HG02981 (cell line): ENCODE results near the gene DLGAP4.

Experiments
- ATAC-seq: cut with Tn5 transposase; IDR thresholded peaks from one replicate; pipeline ENCODE4 v1.9.1; 2021; ENCODE audit warnings: mild to moderate bottlenecking, moderate library complexity; ENCODE audit not compliant: unreplicated experiment

DLGAP4 gene

GRCh38 chr20:36399969-36400545, 93.9 kb downstream of the DLGAP4 start:
- ATAC-seq = no peak

GRCh38 chr20:36400909-36401735, 95.0 kb downstream of the DLGAP4 start:
- no peak for ATAC-seq

DNA sequence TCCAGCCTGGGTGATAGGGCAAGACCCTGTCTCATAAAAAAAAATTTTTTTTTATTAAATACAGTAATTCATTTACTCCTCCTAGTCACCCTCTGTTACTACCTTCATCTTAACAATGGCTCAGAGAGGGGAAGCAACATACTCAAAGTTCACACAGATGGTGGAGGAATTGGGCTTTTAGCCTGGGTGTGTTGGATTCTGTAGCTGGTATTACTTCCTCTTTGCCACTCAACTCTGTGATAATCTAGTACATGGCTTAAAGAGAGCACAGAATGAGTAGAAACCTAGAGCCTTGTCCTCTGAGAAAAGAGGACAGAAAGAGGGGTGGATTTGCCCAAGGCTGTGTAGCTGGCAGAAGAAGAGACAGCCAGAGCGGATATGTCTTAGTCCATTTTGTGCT, 96.6 kb downstream of the DLGAP4 start:
- no peak for ATAC-seq

DNA sequence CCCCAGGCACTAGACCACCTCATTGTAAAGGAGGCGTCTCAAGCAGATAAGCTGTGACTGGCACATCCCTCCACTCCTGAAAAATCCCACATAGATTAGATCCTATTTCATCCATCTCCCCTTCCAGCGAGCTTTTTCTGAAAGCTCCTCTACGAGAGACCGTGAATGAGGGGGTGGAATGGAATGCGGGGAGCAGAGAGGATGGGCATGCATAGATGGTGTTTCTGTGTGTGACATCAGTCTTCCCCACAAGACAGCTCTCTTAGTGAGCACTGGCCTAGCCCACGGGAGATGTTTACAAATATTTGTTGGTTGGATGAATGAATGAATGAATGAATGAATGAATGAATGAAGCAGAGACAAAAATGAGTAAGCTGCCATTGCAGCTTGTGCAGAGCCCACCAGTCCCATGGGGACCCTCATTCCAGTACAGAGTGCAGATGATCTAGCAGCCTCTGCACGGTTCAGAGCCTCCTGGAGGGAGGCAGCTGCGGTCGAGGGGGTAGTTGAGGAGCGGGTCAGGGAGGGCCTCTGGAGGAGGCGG, 98.4 kb downstream of the DLGAP4 start:
- no peak for ATAC-seq

DNA sequence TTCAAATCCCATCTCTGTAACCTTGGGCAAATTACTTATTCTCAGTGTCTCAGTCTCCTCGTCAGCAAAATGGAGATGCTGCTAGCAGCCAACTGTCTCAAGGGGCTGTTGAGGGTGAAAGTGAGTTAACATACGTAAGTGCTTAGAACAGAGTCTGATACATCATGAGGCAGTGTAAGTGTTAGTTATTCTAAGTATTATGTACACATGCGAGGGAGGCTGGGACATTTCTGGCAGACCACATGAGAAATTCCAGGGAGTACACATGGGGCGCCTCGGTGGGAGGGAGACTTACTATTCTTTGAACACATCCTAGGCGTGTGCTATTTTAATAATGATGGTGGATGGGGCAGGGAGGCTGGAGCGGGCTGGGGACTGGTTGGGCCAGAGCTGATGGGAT, 99.1 kb downstream of the DLGAP4 start:
- ATAC-seq = no peak

DNA sequence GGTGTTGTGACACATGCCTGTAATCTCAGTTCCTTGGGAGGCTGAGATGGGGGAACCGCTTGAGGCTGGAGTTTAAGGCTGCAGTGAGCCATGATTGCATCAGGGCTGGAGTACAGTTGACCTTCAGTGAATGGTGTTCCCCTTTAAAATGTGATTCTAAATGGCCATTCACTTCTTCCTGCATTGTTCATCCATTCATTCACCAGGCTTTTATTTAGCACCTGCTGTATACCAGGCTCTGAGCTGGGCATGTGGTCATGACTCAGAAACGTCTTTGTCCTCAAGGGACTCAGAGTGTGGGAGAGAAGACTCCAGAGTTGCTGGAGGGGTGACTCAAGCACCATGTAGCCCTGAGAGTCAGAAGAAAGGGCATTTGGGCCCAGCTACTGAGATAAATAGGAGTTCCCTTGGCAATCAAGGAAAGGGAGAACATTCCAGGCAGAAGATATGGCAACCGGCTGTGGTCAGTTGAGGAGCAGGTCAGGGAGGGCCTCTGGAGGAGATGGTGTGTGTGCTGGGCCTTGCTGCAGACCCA, 101.1 kb downstream of the DLGAP4 start:
- ATAC-seq = no peak

GRCh38 chr20:36408219-36408618, 102.1 kb downstream of the DLGAP4 start:
- ATAC-seq = no peak

DNA sequence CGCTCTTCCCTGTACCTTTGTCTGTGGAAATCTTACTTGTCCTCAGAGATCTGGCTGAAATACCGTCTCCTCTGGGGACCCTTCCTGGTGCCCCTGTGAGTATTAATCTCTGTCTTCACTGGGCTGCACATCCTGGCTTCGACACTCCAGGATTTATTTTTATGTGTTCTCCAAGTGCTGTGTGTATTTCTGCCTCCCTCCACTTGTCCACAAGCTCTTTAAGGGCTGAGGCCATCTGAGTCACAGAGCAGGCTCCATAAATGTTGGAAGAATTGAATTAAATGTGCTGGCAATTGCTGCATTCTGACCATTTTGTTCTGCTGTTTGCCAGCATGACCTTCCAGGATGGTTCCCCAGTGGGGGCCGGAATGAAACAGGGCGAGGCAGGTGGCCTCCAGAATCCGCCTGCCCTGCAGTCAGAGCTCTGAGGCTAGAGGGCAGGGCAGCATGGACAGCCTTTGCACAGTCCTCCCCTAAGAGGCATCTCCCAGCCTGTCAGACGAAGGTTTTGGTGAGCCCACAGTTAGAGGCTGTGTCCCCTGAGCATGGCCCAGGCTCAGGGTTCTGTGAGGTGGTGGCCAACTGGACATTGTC, 105.8 kb downstream of the DLGAP4 start:
- no peak for ATAC-seq

GRCh38 chr20:36415475-36416002, 109.4 kb downstream of the DLGAP4 start:
- ATAC-seq = no peak

- no peak for ATAC-seq
Observed at GRCh38 chr20:36418711-36419110, 112.6 kb downstream of the DLGAP4 start.

DNA sequence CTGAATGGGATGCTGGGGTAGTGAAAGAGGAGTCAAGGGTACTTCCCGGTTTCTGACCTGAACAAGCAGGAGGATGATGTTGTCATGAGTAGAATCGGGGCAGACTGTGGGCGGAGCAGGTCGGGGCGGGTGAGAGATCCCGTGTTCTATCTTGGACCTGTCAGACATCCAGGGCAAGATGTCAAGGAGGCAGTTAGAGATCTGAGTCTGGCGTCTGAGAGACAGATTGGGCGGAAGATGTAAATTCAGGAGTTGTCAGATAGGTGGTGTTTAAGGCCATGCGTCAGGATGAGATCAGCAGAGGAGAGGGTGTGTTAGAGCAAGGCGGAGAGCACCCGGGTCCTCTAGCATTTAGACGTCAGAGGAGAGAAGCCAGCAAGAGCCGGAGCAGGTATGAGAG, 115.5 kb downstream of the DLGAP4 start:
- no peak for ATAC-seq

DNA sequence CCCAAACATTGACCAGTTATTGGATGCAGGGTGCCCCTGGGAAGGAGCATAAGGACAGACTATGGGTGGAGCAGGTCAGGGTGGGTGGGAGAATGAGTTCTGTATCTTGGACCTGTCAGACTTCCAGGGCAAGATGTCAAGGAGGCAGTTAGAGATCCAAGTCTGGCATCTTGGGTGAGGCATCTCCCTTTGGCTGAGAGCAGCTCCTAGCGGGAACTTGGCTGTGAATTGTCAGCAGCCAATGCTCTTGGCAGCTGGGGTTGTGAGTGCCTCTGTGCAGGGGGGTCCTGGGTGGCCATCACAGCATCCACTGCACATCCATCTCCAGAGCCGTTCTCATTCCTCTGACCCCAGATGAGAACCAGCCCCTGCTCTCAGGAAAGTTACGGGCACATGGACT, 118.2 kb downstream of the DLGAP4 start:
- no peak for ATAC-seq

GRCh38 chr20:36425166-36425565, 119.0 kb downstream of the DLGAP4 start:
- no peak for ATAC-seq

- no peak for ATAC-seq
Observed at GRCh38 chr20:36431604-36432003, 125.5 kb downstream of the DLGAP4 start.

DNA sequence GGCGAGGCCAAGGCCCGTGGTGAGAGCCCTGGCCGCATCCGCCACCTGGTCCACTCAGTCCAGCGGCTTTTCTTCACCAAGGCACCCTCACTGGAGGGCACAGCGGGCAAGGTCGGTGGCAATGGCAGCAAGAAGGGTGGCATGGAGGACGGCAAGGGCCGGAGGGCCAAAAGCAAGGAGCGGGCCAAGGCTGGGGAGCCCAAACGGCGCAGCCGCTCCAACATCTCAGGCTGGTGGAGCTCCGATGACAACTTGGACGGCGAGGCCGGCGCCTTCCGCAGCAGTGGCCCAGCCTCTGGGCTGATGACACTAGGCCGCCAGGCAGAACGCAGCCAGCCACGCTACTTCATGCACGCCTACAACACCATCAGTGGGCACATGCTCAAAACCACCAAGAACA, 126.0 kb downstream of the DLGAP4 start:
- ATAC-seq = no peak

- no peak for ATAC-seq
Observed at GRCh38 chr20:36434383-36434782, 128.2 kb downstream of the DLGAP4 start.

DNA sequence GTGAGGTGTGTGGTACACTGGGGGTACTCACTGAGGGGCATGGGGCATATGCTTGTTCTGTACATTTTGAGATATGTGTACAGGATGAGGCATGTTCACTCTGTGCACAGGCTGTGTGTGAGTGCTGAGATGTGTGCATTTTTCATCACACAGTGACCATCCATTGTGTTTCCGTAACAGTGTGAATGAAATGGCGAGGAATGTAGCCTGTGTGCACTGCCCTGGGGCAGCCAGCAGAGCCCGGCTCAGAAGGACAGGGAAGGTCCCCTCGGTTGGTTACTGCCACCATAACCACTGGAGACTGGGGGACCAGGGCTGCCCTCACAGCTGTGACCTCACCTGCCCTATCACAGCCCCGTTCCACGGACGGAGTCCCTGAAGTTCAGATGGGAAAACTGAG, 129.0 kb downstream of the DLGAP4 start:
- no peak for ATAC-seq

GRCh38 chr20:36435592-36436541, 129.7 kb downstream of the DLGAP4 start:
- no peak for ATAC-seq

DNA sequence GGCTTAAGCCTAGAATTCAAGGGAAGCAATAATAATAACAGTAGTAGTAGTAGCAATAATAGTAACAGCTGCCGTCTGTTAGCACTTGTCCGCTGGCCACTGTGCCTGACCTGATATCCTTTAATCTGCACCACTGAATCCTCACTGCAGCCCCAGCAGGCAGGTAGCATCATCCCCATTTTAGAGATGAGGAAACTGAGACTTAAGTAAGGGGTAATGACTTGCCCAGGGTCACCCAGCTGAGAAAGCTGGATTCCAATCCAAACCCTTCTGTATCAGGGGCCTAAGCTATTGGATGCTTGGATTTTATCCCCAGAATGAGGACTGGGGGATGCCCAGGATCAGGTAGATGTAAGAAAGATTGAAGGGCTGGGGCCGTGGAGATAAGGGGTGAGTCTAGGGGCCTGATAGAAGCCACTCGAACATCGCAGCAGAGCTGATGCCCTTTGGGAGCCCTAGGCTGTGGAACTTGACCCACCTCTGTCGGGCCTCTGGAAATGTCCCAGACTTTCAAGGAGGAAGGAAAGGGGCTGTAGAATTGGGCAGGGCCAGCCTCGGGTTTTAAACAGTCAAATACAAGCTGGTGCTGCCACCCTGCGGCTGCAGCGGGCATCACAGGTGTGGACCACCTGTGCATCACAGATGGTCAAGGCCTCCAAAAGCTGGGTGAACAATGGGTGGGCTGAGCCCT, 133.0 kb downstream of the DLGAP4 start:
- ATAC-seq = no peak

DNA sequence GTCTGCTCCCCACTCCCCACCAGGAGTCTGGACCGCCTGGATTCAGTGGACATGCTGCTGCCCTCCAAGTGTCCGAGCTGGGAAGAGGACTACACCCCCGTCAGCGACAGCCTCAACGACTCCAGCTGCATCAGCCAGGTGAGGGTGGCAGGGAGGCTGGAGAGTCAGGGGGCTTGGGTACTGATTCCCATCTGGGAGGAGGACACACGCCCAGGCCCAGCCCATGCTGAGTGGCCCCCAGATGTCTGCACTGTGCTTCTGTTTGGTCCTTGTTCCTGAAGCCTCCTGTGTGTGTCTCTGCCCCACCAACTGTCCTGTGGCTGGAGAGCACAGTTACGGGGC, 133.6 kb downstream of the DLGAP4 start:
- ATAC-seq = no peak
